SK-MEL-5 (cell line): ENCODE data around the gene URB1. TPM values are rescaled to one million over a fixed set of nuclear protein-coding genes. Genes with fewer than 3 reads are reported as not detected.
A peak's percentile ranks its signal among the peaks of the same experiment; 100 is the strongest.
"Not testable (repeated sequence)": the region's sequence is repeated elsewhere in the genome, so short reads cannot be mapped to it uniquely, and the experiment has no call there.

Experiments used
- DNase-seq: peaks from one replicate; pipeline ENCODE4 v3.0.0-alpha.2; 2016; ENCODE audit warnings: low read depth, low spot score
- in situ Hi-C: cut with HindIII; loops from 2 replicates; pipeline ENCODE4 v1.10.0; 2016; ENCODE audit warnings: low sequenced_read_pairs, high pct_unique_total_duplicates, low pct_unique_long_range_greater_than_20kb
- polyA plus RNA-seq, 2 experiments: library from polyadenylated mRNA; depleted of rRNA; stranded (reverse); fragments of >200 nt; gene quantifications; 2 replicates each; pipeline ENCODE4 v1.2.3, GENCODE V29; 2015
- total RNA-seq: library from RNA; depleted of rRNA; stranded (reverse); fragments of >200 nt; shearing (Covaris generic); gene quantifications from 2 replicates; pipeline ENCODE4 v1.2.3, GENCODE V29; 2014; rRNA removed

Gene URB1
- total RNA-seq, result 33.7 and 34.2 TPM in 2 replicates
- polyA plus RNA-seq (2015; cell fraction: cytosol; rRNA removed), result 29.9 and 40.6 TPM in 2 replicates
- 23.1 and 28.9 TPM in 2 replicates for polyA plus RNA-seq (2015; cell fraction: nucleus; rRNA removed)

- in situ Hi-C loops, result no loop called here
- peak; percentile 77 for DNase-seq
These were observed at the start of gene URB1 for GRCh38 chr21:32392880-32393676. URB1 (minus strand) TSS chr21:32393012; CDS start chr21:32392910, 102 bp downstream.

GRCh38 chr21:32437729-32438128, 44.9 kb upstream of the URB1 start:
- no peak for DNase-seq
- in situ Hi-C loops, result no loop called here

- in situ Hi-C loops, DNase-seq: not testable (repeated sequence)
These were observed 40.3 kb upstream of the URB1 start for GRCh38 chr21:32432982-32433660.

- DNase-seq, result no peak
- in situ Hi-C loops, result no loop called here
These were observed 35.3 kb upstream of the URB1 start for GRCh38 chr21:32427958-32428623.

- in situ Hi-C loops, result no loop called here
- DNase-seq, result peak; percentile 16
These were observed 33.8 kb upstream of the URB1 start for GRCh38 chr21:32426592-32427051.

GRCh38 chr21:32426066-32426465, 33.3 kb upstream of the URB1 start:
- in situ Hi-C loops, result no loop called here
- no peak for DNase-seq

- in situ Hi-C loops, result no loop called here
- no peak for DNase-seq
These were observed 32.8 kb upstream of the URB1 start for GRCh38 chr21:32425628-32426027.

- no peak for DNase-seq
- in situ Hi-C loops, result no loop called here
These were observed 31.9 kb upstream of the URB1 start for GRCh38 chr21:32424674-32425073.

- DNase-seq, result no peak
These were observed 31.4 kb upstream of the URB1 start for GRCh38 chr21:32424191-32424535.

GRCh38 chr21:32423320-32424190, 30.7 kb upstream of the URB1 start:
- in situ Hi-C loops, result no loop called here
- no peak for DNase-seq

More at GRCh38 chr21:32424191-32424535, 31.4 kb upstream of the URB1 start:
- in situ Hi-C loops, result no loop called here

- DNase-seq, result no peak
- in situ Hi-C loops, result no loop called here
These were observed 29.3 kb upstream of the URB1 start for GRCh38 chr21:32422064-32422463.

- in situ Hi-C loops, result no loop called here
- no peak for DNase-seq
These were observed 25.3 kb upstream of the URB1 start for GRCh38 chr21:32418146-32418545.

GRCh38 chr21:32415451-32416398, 22.9 kb upstream of the URB1 start:
- no peak for DNase-seq
- in situ Hi-C loops, result no loop called here

GRCh38 chr21:32414579-32415358, 22.0 kb upstream of the URB1 start:
- in situ Hi-C loops, result no loop called here
- peak; percentile 49 for DNase-seq

- in situ Hi-C loops, result no loop called here
- DNase-seq, result no peak
These were observed 21.1 kb upstream of the URB1 start for GRCh38 chr21:32413697-32414578.
